ENCODE results near the gene DNAJA4. TPM values are rescaled to one million over a fixed set of nuclear protein-coding genes. Genes with fewer than 3 reads are reported as not detected.

Gene DNAJA4
- total RNA-seq, 3 donors from 2014 or later, result 16.0 to 28.1 (median 22.6) TPM

DNA sequence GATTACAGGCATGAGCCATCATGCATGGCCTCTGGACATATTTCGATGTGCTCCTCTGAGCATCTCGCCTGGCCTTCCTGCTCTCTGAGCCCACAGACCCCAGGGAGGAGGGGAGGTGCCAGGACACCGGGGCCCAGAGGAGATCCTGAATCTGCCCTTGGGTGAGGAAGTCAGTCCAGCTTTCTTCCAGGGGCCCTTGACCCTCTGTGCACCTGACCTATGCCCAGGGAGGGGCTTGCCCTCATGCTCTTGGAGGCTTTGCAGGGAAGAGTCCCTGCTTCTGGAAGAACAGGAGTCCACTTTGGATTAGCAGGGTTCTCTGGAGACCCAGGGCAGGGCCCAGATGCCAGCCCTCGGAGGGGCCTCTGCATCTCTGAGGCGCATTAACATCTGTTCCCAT lies 31.4 kb upstream of the DNAJA4 start:
- H3K4me3 ChIP-seq, result no peak overlapping the region
- no peak for DNase-seq (ENCODE audit: low spot score in 2 of 2)
- H3K27me3 ChIP-seq, result peaks cover 0 to 10% of the 10 kb centered on the region in 2 donors
- no peaks in the 10 kb centered on the region for H3K36me3 ChIP-seq
- intact Hi-C loops (cut with DNase I; ENCODE audit: low total_unique reads), result loop anchor here (10.0 kb wide), 1 partner anchor 108 kb away; no protein-coding TSS in a partner anchor
- TF ChIP-seq, protein P1, sequence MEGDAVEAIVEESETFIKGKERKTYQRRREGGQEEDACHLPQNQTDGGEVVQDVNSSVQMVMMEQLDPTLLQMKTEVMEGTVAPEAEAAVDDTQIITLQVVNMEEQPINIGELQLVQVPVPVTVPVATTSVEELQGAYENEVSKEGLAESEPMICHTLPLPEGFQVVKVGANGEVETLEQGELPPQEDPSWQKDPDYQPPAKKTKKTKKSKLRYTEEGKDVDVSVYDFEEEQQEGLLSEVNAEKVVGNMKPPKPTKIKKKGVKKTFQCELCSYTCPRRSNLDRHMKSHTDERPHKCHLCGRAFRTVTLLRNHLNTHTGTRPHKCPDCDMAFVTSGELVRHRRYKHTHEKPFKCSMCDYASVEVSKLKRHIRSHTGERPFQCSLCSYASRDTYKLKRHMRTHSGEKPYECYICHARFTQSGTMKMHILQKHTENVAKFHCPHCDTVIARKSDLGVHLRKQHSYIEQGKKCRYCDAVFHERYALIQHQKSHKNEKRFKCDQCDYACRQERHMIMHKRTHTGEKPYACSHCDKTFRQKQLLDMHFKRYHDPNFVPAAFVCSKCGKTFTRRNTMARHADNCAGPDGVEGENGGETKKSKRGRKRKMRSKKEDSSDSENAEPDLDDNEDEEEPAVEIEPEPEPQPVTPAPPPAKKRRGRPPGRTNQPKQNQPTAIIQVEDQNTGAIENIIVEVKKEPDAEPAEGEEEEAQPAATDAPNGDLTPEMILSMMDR (IDR thresholded peaks at IDR 0.05), result no peak
- TF ChIP-seq POLR2AphosphoS5 (IDR thresholded peaks at IDR 0.05) (no peak), POLR2A (IDR thresholded peaks at IDR 0.05) (no peak)
- no peak overlapping the region for H3K27ac ChIP-seq
- no peaks in the 10 kb centered on the region for H3K4me1 ChIP-seq
- H3K9me3 ChIP-seq, result no peaks in the 10 kb centered on the region

DNA sequence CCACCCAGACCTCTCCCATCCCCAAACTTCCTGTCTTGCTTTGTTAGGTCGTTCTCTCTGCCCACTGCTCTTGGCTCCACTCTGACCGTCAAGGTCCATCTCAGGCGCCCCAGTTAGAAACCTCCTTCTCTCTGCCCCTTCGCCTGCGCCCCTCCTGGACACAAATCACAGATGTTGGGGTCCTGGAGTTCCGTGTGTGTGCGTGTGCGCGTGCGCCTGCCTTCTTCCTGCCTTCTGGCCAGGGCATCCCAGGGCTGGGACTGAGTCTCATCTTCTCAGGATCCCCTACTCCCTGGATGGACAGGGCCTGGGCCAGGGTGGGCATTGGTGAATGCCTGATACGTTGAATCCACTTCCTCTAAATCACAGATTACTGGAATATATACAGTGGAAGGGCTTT lies 30.9 kb upstream of the DNAJA4 start:
- Histone ChIP-seq H3K36me3 (no peaks in the 10 kb centered on the region), H3K4me1 (no peaks in the 10 kb centered on the region), H3K27ac (no peak overlapping the region), H3K9me3 (no peaks in the 10 kb centered on the region), H3K27me3 (peaks cover 0 to 10% of the 10 kb centered on the region in 2 donors), H3K4me3 (no peak overlapping the region)
- no peak for DNase-seq (ENCODE audit: low spot score in 2 of 2)
- TF ChIP-seq POLR2AphosphoS5 (IDR thresholded peaks at IDR 0.05) (no peak), POLR2A (IDR thresholded peaks at IDR 0.05) (no peak)
- TF ChIP-seq, protein P1 (IDR thresholded peaks at IDR 0.05), result no peak
- intact Hi-C loops (cut with DNase I; ENCODE audit: low total_unique reads), result loop anchor here (10.0 kb wide), 1 partner anchor 109 kb away; no protein-coding TSS in a partner anchor

DNA sequence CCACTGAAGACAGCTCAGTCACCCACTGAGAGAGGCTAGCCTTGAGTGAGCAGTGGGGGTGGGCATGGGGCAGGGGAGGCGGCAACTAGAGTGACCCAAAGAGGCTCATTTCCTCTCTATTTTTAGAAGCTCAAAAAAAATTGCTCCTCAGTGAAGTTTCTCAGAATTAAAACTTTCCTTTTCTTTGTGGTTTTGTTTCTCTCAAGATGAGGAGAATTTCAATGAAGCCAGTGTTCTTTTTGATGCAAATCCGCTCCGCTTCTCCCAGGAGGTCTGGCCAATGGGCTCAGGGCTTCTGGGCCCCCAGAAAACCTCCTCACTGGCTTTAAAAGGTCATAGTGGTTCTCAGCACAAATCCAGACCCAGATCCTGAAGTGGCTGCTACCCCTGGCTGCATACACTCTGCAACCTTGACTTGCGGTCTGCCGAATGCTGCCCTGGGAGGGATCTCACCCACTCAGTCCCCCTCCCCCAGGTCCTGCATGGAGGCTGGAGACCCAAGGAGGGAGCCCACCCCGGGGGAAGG lies 29.8 kb upstream of the DNAJA4 start, which contains the start of gene ACSBG1:
Gene ACSBG1 (minus strand): TSS at position 51 of the 526 bp plus-strand sequence. CDS start 64 bp downstream, outside the sequence.
- H3K27me3 ChIP-seq, result peaks cover 0 to 10% of the 10 kb centered on the region in 2 donors
- DNase-seq (ENCODE audit: low spot score in 2 of 2), result peak in 1 of 2 donors; percentile 36
- intact Hi-C loops (cut with DNase I; ENCODE audit: low total_unique reads), result loop anchor here (10.0 kb wide), 1 partner anchor 110 kb away; no protein-coding TSS in a partner anchor
- TF ChIP-seq POLR2A (IDR thresholded peaks at IDR 0.05), result no peak
- no peaks in the 10 kb centered on the region for H3K9me3 ChIP-seq
- H3K27ac ChIP-seq, result no peak within 1 kb of the TSS
- no peak within 1 kb of the TSS for H3K4me3 ChIP-seq
- no peaks in the 10 kb centered on the region for H3K36me3 ChIP-seq
- no peaks in the 10 kb centered on the region for H3K4me1 ChIP-seq

DNA sequence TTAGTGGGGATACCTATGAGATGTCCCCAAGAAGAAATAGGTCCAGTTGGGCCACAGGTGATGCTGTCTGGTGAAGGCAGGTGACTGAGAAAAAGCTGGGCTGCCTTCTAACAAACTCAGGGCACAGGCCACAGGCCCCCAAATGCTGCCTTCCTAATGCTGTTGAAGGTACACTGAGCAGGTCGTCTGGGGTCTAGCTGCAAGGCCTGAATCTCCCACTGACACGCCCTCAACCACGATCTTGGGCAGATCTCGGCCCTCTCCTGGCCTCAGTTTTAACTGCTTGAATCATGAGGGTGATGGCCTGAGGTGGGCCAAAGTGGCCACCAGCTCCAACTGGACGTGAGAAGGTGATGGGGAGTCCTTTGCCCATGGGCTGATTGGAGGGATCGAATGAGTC lies 27.9 kb upstream of the DNAJA4 start:
- intact Hi-C loops (cut with DNase I; ENCODE audit: low total_unique reads), result loop anchor here (10.0 kb wide), 1 partner anchor 112 kb away; no protein-coding TSS in a partner anchor
- DNase-seq (ENCODE audit: low spot score in 2 of 2), result peak in 1 of 2 donors; percentile 24

DNA sequence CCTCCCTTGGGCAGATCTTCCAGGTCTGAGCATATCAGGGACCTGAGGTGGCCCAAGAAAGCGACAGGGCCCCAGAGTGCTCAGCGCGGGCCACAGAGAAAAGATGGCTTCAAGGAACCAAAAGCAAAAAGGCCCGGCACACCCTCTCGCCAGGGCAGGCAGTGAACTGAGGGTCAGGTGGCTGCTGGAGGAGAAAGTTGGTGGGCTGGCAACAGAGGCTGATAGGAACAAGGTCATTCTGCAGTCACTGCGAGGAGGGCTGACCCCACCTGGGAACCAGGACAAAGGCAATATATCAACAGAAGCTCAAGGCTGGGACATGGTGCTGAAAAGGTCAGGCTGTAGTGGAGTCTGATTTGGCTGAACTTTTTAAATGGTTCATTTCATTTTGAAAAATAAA lies 27.2 kb upstream of the DNAJA4 start:
- DNase-seq (ENCODE audit: low spot score in 2 of 2), result peak in 1 of 2 donors; percentile 31
- Histone ChIP-seq H3K27me3 (peaks cover 0 to 10% of the 10 kb centered on the region in 2 donors), H3K4me1 (no peaks in the 10 kb centered on the region), H3K36me3 (no peaks in the 10 kb centered on the region), H3K27ac (no peak overlapping the region), H3K4me3 (no peak overlapping the region), H3K9me3 (no peaks in the 10 kb centered on the region)
- intact Hi-C loops (cut with DNase I; ENCODE audit: low total_unique reads), result loop anchor here (10.0 kb wide), 1 partner anchor 112 kb away; no protein-coding TSS in a partner anchor
- TF ChIP-seq POLR2A (IDR thresholded peaks at IDR 0.05) (no peak), POLR2AphosphoS5 (IDR thresholded peaks at IDR 0.05) (no peak)
- TF ChIP-seq, protein P1 (IDR thresholded peaks at IDR 0.05), result no peak

More for the DNA sequence above, 27.9 kb upstream of the DNAJA4 start:
- no peaks in the 10 kb centered on the region for H3K9me3 ChIP-seq
- peaks cover 0 to 10% of the 10 kb centered on the region in 2 donors for H3K27me3 ChIP-seq
- no peak overlapping the region for H3K27ac ChIP-seq
- H3K4me1 ChIP-seq, result no peaks in the 10 kb centered on the region
- H3K36me3 ChIP-seq, result no peaks in the 10 kb centered on the region
- TF ChIP-seq POLR2A (IDR thresholded peaks at IDR 0.05) (no peak), POLR2AphosphoS5 (IDR thresholded peaks at IDR 0.05) (no peak)
- TF ChIP-seq, protein P1 (IDR thresholded peaks at IDR 0.05), result no peak
- H3K4me3 ChIP-seq, result no peak overlapping the region
